ENCODE results near the gene SLC25A13. TPM values are rescaled to one million over a fixed set of nuclear protein-coding genes. Genes with fewer than 3 reads are reported as not detected.
"Not testable (repeated sequence)": the region's sequence is repeated elsewhere in the genome, so short reads cannot be mapped to it uniquely, and the experiment has no call there.

The SLC25A13 gene
- polyA plus RNA-seq, 3 donors: 7.9 to 12.8 (median 10.7) TPM

DNA sequence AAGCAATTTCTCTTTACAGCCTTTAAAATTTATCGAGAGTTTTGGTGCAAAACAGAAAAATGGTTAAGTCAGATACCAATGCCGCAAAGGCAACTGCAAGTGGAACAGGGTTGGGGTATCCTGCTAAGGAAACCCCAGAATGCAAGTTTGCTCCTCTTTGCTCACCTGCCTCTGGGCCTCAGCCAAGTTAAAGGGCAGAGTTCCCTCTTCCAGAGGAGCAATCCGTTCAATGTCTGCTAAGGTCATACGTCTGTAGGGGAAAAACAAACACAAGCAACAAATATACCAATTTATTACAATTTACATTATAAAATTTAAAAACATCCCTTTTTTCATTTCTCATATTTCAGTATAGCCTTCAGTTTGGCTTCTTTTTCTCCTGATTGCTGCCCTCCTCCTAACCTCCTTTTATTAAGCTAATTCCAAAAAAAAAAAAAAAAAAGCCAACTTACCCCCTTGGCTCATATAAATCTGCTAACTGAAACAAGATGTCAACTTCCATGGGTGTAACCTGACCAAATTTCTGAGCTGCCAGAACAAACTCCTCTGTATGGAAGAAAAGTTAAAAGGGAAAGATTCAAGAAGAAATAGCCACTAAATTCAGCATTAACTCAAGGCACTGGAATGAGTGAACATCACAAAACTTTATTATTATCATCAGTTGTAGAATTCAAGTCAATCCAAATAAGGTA, 132.6 kb downstream of the SLC25A13 start:
- WGBS, 3 donors: 40 to 63% (median 43%) methylated on average over 4 of the region's 4 CpGs
- H3K27ac ChIP-seq (ENCODE audit: low read depth, low read length): no peak overlapping the region

DNA sequence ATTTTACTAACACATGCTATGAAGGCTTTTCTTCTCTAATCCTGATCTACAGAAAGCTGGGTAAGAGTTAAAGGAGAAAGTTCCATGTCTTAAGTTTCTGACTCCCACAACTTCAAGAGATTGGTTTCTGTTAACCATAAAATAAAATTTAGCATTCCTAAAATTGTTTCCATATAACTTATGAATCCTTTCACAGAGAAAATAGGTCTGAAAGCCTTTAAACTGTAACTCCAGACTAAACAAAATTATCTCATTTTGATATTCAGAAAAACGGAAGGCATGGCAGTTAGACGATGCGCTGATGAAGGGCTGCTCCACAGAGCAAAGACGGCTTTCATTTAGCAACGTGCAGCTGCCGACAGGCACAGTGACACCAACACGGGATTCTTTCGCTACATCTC, 133.3 kb downstream of the SLC25A13 start:
- 59 to 75% (median 63%) methylated on average over 8 of the region's 8 CpGs for WGBS, 3 donors
- no peak overlapping the region for H3K27ac ChIP-seq (ENCODE audit: low read depth, low read length)

DNA sequence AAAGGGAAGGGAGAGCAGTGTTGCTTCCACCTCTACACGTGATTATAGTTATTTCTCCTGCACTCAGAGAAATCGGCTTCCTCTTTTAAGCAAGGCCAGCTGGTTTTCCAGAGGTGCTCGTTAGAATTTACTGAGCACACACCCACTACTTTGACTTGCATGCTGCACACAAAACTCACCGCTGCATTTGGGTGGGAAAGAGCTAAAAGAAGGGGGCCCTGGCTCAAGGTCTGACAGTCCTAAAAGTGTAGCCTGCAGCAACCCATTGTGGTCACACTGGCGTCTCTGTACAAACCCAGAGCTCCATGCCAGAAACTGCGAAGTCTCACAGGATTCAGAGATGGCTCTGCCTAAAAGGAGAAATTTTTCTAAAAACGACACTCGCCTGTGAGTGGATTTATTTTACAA, 133.7 kb downstream of the SLC25A13 start:
- WGBS, 3 donors: 43 to 72% (median 43%) methylated on average over 8 of the region's 8 CpGs
- no peak overlapping the region for H3K27ac ChIP-seq (ENCODE audit: low read depth, low read length)

DNA sequence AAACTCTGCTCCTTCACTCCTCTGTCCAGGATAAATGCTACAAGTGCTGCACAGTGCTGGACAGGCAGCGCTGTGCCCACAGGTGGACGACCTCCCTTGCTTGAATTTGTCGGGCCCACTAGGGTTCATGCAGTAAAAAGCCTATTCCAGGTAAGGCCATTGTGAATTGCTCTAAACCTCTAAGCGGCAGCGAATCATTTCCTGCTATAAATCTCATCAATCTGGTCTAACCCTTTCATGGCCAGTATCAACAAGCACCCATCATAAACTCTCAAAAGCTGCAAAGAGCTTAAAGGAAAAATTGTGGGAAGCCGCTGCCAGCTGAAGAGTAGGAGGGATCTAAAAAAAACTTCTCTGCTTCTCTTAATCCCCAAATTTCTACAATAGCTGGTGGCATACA, 134.2 kb downstream of the SLC25A13 start:
- H3K27ac ChIP-seq (ENCODE audit: low read depth, low read length): no peak overlapping the region
- WGBS, 3 donors: 70 to 72% (median 70%) methylated on average over 6 of the region's 6 CpGs

DNA sequence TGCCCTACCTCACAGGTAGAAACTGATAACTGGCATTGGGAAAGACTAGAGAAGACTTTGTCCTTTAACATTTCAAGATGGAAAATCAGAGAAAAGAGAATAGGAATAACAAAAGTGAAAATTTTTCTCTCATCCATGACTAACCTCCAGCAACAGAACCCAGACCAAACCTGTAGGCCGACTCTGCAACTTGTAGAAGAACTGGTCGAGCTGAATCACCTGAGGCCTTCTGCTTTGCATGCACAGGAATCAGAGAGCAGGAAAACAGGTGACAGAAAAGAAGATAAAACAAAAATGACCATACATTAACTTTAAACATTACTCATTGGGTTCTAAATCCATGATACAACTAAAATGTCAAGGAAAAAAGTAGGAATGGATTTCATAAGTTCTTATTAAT, 137.1 kb downstream of the SLC25A13 start:
- WGBS, 3 donors: 95 to 97% (median 96%) methylated on average over 2 of the region's 2 CpGs
- H3K27ac ChIP-seq (ENCODE audit: low read depth, low read length): no peak overlapping the region

DNA sequence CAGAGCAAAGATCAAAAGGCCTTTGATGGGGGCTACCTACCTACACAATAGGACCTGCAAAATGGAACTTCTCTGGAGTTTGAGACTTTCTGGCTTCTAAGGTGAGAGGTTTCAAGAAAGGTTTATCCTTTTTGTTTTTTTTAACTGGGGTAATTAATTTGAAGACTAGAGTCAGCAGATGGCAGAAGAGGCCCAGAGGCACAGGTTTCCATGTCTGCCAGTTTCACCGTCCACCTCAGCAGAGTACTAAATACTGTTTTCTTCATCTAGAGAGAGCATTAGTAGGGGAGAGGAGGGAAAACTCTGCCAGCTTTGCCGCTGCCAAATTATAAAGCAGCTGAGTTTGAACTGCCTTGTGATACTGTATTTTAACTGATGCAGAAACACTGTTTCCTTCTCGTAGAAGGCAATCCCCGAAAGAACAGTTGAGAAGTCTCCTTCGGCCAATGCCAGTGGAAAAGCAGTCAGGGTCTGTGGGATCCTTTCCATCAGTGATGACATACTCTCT, 138.7 kb downstream of the SLC25A13 start:
- 88 to 92% (median 90%) methylated on average over 5 of the region's 5 CpGs for WGBS, 3 donors
- H3K27ac ChIP-seq (ENCODE audit: low read depth, low read length): no peak overlapping the region

DNA sequence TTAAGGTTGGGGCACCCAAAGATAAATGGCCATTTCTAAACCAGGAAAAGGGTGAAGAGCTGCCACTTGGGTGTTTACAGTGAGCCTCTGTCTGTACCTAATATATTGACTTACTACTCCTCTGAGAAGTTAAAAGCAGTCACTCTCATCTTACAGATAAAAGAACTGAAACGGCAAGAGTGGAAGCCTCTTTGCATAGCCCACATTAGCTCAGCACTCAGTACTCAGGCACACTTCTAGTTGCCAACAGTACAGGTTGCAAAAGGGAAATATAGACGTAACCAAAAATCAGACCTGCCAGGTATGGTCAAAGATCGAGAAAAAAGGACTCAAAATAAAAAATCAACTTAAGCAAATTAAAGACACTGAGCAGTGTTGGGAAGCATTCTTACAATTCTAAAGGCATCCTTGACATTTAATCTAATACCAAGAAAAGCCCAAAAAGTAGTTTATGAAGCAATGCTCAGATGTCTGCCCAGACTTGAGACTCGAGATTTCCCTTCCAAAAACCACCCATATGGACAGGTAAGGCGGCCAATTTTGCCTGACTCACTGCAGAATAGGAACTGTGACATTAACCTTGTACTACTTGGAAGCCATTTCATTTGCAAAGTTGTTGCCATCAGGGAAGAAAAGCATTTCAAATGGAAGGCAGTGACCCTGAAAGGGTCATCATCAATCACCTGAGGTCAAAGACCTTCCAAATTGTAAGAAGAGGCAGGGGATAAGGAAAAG, 139.3 kb downstream of the SLC25A13 start:
- H3K27ac ChIP-seq (ENCODE audit: low read depth, low read length): no peak overlapping the region
- WGBS, 3 donors: 84 to 91% (median 84%) methylated on average over 5 of the region's 5 CpGs

DNA sequence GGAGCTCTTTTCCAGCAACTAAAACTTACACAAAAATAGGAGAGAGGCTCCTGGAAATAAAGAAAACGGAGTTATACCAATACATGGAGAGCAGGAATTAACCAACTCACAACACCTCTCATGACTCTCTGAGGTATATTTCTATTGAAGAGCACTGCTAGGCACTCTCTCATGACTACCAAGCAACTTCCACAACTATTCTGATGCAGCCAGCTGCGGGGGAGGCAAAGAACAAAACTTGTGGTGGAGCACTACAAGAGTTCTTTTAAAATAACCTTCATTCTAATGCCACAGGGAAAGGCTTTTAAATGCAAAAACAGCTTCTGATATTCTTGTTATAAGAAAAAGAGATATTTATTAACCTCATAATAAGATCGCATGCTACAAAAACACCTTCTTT, 140.7 kb downstream of the SLC25A13 start:
- 87 to 92% (median 91%) methylated on average over 3 of the region's 3 CpGs for WGBS, 3 donors
- no peak overlapping the region for H3K27ac ChIP-seq (ENCODE audit: low read depth, low read length)

DNA sequence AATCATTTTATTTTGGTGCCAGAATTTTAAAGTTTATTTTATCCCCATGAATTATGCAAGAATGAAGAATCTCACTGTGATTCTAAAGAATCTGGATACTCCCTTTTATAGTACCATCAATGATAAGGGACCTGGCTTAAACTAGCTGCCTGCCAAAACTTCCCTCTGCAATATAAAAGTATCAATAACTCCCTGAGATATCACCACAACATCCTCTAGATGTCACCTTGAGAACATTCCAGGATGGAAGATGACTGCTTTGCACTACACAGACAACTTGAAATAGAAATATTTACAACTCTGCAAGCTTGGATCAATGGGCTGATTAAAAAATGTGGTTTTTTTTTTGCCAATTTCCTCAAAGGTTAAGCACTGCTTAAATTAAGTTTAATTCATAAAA, 142.1 kb downstream of the SLC25A13 start:
- H3K27ac ChIP-seq (ENCODE audit: low read depth, low read length): no peak overlapping the region

DNA sequence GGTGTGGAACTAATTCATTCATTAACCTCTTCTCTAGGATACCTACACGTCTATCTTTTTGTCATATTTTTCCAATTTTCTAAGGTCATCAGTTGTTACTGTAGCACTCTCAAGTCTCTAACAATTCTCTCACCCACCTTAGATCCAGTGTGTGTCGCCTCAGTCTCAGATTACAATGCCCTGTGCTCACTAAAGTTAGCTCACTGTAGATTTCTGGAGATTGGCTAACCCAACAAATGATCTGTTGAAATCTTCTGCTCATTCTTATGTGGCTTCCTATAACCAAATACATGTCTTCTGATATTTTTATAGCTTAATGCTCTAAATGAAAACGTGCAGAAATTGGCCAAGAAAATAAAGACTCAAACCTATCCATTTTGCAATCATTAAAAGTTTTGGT, 142.6 kb downstream of the SLC25A13 start:
- WGBS, 3 donors: 76 to 88% (median 82%) methylated on average over 3 of the region's 3 CpGs
- H3K27ac ChIP-seq (ENCODE audit: low read depth, low read length): no peak overlapping the region

DNA sequence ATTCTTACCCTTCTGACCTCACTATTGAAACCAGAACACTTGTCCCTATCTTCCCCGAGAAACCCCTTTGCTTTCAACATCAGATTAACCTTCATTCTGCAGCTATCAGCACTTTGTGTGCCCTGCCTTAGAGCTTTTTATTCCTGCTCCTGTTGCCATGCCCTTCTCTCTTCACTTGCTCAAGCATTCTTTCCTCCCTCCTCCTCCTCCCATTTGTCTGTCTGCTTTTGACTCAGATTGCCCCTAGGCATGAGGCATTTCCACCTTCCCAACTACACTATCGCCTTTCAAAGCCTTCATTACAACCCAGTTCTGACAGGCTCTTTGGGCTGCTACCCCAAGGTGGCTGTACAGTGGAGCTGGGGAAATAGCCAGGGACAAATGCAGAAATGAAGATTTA, 143.3 kb downstream of the SLC25A13 start:
- 85 to 95% (median 89%) methylated on average over 2 of the region's 2 CpGs for WGBS, 3 donors
- H3K27ac ChIP-seq (ENCODE audit: low read depth, low read length): no peak overlapping the region

DNA sequence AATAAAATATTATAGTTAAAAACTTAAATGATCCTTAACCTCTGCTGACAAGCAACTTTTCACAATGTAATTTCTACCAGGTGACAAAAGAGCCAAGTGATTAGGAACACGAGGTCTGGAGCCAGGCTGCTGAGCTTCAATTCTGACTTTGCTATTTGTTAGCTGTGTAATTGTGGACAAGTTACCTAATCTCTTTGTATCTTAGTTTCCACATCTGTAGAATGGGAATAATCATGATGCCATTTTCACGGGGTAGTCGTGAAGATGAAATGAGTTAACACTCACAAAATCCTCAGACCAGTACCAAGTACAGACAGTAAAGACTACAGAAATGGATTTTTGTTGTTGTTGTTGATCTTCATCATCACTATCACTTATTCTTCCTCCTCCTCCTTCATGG, 144.5 kb downstream of the SLC25A13 start:
- no peak overlapping the region for H3K27ac ChIP-seq (ENCODE audit: low read depth, low read length)
- WGBS, 3 donors: 90 to 95% (median 90%) methylated on average over 3 of the region's 3 CpGs

DNA sequence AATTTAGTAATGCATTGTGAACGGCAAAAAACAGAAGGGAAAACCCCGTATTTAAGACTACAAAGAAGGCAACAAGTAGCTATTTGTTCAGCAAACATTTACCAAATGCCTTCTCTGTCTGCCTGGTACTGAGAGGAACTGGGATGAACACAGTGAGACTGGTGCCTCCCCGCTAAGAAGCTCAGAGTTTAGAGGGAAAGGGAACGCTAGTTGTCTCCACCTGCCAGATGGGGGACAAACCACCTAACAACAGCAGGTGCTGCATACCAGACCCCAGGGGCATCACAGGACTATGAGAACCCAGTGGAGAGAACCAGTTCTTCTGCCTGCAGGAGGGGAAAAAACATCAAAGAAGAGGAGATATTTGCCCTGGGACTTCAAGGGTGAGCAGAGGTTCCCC, 147.1 kb downstream of the SLC25A13 start:
- WGBS, 3 donors: 86 to 92% (median 90%) methylated on average over 4 of the region's 4 CpGs
- no peak overlapping the region for H3K27ac ChIP-seq (ENCODE audit: low read depth, low read length)

DNA sequence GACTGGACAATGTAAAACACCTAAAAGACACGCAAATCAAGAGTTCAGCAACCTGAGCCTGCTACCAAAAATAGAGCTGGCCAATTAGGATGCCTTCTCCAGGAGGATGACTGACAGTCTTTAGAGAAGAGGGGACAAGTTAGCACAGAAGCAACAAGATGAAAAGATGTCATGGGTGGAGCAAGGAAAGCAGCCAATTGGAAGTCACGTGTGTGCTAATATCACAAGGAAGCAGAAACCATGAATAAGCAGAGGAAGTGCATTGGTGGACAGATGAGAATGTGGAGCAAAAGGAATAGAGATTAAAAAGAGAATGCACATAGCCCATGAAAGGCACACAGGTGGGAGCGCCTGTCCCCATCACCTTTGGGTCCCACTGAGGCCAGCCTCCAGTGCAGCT, 148.1 kb downstream of the SLC25A13 start:
- WGBS, 3 donors: 86 to 94% (median 91%) methylated on average over 3 of the region's 3 CpGs
- no peak overlapping the region for H3K27ac ChIP-seq (ENCODE audit: low read depth, low read length)

DNA sequence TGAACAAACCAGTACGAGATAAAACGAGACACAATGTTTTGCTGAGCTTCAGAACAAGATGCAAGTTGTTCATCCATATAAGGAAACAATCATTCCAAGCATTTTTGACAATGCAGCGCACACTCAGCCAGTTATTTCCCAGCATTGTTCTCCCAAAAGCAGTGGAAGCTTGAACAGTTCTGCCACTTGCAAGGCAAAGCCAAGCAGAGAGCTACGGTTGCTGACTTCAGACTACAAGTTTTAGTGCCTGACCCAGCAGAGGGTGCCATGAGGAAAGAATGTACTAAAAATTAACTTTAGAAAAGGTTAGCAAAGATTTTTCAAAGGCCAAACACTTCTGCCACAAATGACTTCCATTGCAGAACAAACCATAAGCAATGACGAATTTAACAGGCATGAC, 152.5 kb downstream of the SLC25A13 start:
- WGBS, 3 donors: 55 to 87% (median 73%) methylated on average over 5 of the region's 5 CpGs

DNA sequence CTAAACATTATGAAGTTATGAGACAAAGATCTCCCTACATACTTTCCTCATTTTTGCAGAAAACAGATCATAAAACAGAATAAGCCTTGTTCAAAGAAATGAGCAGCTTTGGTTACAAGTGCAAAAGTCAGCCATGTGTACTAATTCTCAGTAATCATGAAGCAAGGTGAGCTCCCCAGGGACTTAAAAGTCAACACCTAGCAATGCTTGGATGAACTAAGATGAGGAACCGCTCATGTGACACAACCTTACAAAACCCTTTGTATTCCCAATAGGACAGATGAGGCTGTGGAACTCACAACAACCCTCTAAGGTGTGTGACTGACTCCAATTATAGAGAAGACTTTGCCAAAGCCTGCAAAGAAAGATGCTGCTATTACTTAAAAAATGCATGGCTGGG, 154.5 kb downstream of the SLC25A13 start:
- 94 to 97% (median 97%) methylated on average over 1 of the region's 1 CpG for WGBS, 3 donors
- H3K27ac ChIP-seq (ENCODE audit: low read depth, low read length): no peak overlapping the region

More for the DNA sequence above, 152.5 kb downstream of the SLC25A13 start:
- no peak overlapping the region for H3K27ac ChIP-seq (ENCODE audit: low read depth, low read length)

DNA sequence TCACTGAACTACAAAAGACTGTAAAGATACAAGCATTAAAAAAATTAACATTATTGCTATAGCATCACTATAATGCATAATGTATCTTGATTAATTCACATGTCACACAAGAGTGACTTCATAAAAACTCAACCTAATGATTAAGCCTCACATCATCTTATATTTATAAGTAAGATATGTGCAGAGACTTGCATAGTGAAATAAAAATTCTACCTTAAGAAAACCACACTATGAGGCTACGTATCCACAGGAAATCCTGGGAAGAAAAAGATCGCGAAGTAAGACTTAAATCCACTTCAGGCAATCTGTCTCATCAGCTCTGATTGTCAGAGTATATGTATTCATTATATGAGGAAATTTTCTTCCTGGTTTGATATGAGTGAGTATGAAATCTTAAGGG, 160.0 kb downstream of the SLC25A13 start:
- H3K27ac ChIP-seq (ENCODE audit: low read depth, low read length): no peak overlapping the region
- WGBS, 3 donors: 90 to 94% (median 91%) methylated on average over 3 of the region's 3 CpGs

DNA sequence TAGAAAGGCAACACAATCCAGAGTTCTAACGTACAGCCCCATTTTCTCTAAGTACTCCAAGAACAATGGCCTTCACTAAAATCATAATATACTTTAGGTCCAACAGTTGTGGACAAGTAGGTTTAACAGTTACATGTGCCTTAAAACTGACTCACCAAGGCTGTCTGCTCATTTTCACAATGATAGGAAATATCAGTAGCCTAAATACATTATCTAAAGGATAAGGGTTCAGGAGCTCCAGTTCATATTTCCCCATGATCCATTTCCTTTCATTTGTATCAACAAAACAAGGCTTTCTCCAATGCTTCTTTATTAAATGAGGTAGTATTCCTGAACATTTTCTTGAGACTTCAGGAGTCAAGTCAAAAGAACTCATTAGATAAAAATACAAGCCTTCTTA, 164.0 kb downstream of the SLC25A13 start:
- whole genome bisulfite sequencing, 3 donors: 96 to 99% (median 97%) methylated on average over 1 of the region's 1 CpG
- H3K27ac ChIP-seq (ENCODE audit: low read depth, low read length): no peak overlapping the region

DNA sequence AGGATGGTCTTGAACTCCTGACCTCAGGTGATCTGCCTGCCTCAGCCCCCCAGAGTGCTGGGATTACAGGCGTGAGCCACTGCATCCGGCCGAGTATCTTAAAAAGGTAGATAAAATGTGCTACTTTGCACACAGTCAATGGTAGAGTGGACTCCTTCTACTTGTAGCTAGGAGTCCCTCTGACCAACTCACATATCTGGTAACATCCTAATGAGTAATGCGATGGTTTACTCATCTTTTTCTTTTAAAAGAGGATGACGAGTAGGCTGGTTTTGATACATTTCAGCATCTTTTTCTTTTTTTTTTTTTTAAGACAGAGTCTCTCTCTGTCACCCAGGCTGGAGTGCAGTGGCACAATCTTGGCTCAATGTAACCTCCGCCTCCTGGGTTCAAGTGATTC, 167.4 kb downstream of the SLC25A13 start:
- H3K27ac ChIP-seq (ENCODE audit: low read depth, low read length): not testable (repeated sequence)
- WGBS, 3 donors: 96 to 98% (median 97%) methylated on average over 6 of the region's 6 CpGs

DNA sequence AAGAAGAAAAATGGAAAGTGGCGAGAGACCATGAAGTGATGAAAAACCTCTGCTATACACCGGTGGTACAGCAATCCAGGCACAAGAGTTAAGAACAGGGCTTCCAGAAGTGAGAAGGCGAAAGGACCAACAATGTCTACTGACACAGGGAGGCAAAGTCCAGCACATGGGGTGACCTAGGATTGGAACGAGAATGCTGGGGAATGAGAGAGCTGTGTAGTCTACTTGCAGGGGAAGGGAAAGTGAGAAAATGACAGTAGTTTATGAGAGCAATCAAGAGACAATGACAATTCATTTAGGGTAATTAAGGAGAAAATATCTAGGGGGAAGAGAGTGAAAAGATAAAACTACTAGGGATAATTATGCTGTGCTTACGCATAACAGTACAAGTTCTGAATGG, 169.2 kb downstream of the SLC25A13 start:
- no peak overlapping the region for H3K27ac ChIP-seq (ENCODE audit: low read depth, low read length)
- 96 to 98% (median 97%) methylated on average over 5 of the region's 5 CpGs for WGBS, 3 donors

Measured in adipose tissue (tissue), 3 donors.